Ureter (tissue), 1 donor: ENCODE measurements around the gene IFFO2. TPM values are rescaled to one million over a fixed set of nuclear protein-coding genes. Genes with fewer than 3 reads are reported as not detected.

ENCODE experiments used
- DNase-seq: peaks from one replicate; pipeline ENCODE4 v3.0.0-alpha.2; 2020; ENCODE audit warnings: low spot score
- total RNA-seq: library from RNA; stranded (reverse); gene quantifications from one replicate; pipeline ENCODE4 v1.2.4, GENCODE V29; 2023
- donor health status: DM: yes; HTN: yes; CAD: no.

The IFFO2 gene
- total RNA-seq, 1 donor from 2014 or later: 15.0 TPM

DNA sequence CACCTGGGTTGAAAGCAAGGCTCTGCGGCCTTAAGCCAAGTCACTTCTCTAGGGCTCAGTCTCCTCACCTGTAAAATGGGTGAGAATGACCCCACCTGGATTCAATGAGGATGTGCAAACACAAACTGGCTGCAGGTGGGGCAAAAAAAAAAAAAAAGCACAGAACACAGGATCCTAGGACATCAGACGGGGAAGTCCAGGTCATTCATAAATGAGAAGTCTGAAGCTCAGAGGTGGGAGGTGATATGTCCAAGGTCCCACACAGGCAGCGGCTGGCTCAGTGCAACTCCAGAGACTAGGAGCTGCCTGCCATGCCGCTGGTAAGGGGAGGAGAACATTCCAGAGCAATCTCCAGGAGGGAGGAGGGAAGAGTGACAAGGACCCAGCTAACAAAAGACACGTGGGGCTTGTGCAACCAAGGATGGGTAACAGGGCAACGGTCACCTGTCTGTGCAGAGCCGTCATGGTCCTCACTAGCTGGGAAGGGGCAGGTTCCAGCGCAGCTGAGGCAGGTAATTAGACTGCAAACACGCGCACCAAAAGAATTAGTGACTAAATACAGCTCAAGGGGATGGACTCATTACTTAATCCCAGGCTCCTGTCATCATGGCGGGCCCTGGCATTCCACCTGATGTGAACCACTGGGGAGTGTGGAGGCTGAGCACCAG lies 19.5 kb downstream of the IFFO2 start:
- DNase-seq: no peak

DNA sequence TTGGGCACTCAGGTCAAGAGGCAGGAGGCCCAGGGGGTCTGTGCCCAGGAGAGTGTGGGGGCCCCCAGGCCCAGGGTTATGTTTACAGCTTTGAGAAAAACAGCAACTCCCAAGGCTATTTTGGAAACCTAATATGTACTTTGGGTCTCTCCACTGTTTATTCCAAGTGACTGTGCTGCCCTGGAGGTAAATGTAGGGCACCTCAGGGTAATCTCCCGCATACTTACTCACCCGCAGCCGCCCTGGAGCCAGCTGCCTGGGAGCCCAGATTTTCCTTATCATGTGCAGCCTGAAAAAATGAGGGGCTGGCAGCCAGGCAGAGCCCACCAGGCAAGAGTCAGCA lies 20.0 kb downstream of the IFFO2 start:
- DNase-seq: no peak

DNA sequence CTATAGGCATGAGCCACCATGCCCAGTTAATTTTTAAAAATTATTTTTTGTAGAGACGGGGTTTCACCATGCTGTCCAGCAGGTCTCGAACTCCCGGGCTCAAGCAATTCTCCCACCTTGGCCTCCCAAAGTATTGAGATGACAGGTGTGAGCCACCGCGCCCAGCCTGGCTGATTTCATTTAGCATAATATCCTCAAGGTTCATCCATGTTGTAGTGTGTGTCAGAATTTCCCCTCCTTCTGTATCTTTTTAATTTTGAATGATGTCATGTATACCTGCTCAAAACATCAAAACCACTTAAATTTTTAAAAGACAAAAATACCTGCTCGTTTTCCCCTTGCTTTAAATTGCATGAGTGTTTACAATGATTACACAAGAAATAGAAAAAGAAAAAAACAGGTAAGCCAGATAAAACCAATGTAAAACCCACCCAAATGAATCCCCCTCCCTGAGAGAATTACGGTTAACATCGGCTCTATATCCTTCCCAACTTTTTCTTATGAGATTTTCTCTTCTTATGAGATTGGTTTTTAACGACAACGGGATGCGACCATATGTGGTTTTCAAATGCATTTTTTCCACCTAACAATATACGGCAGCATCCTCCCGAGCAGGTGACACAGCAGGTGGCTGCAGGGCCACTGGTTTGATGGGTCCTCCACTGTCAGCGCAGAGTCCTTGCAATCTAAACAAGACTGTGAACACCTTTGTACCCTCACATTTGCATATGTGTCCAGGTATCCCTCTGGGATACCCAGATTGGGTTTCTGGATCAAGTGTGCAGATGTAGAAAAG lies 22.1 kb downstream of the IFFO2 start:
- no peak for DNase-seq

DNA sequence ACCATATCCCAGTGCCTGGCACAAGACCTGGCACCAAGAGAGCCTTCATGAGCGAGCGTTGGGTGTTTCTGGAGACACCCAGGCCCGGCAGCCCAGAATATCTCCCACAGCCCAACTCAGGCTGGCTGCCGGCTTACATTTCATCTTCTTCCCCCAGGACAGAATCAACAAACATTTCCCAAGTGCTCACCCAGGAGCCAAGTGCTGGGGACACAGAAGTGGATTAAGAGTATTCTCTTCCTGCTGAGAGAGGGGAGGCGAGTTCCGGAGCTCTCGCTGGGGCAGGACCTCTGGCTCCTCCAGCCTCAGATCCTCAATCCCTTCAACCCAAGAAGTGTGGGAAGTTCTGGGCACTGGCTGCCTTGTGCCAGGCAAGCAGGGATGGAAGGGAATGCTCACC lies 23.6 kb downstream of the IFFO2 start:
- DNase-seq: no peak

DNA sequence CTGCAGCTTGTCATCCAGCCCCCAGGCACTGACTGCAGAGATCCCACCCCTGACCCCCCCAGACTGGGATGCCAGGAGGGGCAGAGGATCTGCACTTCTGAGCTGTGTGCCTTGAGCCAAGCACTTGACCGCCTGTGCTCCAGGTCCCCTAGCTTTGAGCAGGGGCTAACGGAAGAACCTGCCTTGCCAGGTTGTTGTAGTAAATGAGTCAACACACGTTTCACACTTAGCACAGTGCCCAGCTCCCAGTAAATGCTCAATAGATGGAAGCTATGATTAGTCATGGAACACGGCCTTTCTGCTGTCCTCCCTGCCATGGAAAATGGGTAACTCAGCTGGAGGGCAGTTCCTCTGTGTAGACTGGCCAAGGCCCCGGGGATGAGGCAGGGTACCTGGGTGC lies 24.1 kb downstream of the IFFO2 start:
- DNase-seq: no peak

DNA sequence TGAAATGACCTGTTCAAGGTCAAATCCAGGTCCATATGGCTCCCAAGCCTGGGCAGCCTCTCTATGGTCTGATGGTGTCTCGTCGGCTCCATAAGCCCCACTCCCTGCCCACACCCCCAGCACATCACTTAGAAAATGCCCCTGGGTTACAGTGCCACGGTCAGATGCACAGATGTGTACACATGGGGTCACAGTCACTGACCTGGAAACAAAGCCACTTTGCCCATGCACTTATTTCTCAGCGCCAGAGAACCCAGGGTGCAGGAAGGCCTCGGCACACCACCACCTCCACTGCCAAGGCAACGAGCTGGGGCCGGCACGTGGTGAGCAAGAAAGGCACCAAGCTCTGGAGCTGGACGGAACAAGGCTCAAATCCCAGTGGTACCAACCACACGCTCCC lies 24.7 kb downstream of the IFFO2 start:
- no peak for DNase-seq

DNA sequence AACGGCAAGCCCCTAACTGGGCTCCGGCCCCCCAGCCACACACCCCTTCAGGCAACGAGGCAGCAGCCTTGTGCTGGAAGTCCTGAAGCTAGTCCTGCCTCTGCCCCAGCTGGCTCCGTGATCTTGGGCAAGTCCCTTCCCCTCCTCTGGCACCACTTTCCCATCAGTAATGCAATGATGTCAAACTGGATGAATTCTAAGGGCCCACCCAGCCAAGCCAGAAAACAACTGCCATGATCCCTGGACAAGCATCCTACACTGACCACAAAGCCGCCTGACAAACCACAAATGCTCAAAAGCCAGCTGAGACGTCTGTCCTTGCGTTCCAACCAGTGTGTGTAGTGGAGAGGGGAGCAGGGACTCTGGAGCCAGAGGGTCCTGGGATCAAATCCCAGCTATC lies 26.8 kb downstream of the IFFO2 start:
- no peak for DNase-seq

DNA sequence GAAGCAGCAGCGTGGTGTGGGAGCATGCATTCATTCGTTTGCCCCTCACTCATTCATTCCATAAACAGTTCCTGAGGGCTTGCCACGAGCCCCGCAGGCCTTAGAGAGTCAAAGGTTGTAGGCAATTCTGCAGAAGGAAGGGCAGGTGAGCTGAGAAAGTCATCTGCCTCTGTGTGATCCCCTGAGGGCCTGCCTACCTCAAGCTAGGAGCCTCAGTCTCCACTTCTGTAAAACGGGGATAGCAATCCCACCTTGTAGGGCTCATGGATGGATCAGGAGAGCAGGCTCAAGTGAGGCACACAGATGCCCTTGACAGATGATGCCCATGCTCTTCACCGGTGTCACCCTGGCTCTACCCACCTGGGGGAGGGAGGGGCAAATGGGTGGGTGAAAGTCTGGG lies 27.5 kb downstream of the IFFO2 start:
- no peak for DNase-seq

DNA sequence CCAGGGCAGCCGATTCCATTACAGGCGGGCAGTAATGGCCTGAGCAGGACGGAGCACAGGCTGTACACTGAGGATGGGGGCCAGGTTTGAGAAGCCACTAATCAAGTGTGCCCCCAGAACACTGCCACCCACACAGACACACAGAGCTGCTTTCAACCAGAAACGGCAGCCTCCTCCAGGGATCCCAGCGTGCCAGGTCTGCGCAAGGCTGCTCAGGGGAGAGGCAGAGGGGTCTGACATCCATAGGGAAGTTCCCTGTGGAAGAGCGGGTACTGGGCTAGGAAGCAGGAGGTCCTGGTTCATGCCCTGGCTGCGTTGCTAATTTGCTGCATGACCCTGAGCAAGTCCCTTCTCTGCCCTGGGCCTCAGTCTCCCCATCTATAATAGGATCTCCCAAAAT lies 28.1 kb downstream of the IFFO2 start:
- no peak for DNase-seq

DNA sequence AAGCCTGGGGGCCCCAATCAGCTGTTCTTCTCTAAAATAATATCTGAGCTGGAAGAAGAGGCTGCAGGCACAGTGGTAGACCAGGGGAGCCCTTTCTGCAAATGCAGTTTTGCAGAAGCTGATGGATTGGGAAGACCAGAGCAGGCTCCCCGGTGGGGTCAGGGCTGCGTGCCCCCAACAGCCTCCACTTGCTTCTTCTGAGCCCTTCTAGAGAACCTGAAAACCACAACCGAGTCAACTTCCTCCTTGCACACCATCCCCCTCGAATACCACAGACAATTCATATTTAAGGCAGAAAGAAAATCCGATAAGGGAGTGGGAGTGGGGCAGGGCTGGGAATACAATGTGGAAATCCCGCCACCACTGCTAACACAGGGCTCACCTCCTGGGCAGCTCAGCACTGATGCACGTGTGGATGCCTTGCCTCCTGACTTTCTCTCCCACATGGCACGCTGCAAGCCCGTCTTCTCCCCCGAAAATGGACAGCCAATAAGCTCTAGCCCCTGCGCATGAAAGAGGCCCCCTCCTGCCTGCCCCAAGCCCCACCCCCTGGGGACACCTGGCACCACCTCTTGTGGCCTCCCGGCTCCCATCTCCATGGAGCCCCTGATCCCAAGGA lies 28.7 kb downstream of the IFFO2 start:
- DNase-seq: no peak

DNA sequence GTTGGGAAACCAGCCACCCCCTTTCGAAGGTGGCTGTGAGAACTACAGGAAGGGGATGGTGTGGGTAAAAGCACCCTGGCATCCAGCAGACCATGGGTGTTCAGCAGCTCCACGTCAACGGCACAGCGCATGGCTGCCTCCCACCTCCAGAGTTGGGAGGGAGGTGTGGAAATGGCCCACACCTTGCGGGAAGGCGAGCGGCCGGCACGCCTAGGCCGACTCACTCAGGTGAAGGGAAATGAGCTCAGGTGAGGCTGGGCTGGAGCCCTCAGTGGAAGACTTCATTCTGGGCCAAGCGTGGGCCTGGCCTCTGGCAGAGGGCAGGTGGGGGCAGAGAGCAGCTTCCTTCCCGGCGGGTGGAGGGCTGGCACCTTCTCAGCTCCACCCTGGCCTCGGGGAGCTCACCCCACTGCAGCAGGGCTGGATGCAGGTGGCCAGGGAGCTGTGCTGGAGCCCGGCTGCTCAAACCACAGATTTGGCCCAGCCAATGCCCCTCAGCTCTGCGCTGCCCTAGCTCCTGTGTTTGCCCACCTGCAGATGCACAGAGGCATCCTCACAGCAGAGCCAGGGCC lies 29.3 kb downstream of the IFFO2 start:
- no peak for DNase-seq

DNA sequence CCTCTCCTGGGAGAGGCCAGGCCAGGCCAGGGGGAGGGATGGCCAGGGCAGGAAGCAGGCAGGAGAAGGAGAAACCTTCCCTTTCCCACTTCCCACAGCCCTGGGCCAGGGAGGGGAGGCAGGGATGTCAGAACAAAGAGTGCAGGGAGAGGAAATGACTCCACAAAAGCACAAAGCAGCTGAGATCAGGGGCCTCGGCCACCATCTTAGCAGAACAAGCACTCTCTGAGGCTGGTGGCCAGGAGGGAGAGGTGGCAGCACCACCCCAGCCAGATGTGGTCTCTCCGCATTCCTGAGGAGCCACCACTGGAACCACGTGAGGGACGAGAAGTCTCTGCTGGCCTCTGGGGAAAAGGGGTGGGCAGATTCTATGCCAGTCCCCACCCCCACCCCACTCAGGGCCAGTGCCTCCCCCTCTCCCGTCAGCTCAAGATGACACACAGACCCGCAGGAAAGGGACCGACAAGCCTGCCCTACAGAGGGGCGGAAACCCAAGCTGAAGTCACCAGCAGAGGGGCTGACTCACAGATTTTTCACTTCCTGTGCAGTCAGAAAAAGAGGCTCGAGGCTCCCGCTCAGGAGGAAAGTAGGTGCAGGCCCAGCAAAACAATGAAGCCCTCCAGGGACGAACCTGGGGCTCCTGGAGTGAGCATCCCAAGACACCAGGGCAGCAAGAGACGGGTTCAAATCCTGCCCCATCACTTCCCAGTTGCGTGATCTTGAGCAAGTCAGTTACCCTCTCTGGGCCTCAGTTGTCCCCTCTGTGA lies 30.0 kb downstream of the IFFO2 start:
- peak; percentile 85 for DNase-seq

DNA sequence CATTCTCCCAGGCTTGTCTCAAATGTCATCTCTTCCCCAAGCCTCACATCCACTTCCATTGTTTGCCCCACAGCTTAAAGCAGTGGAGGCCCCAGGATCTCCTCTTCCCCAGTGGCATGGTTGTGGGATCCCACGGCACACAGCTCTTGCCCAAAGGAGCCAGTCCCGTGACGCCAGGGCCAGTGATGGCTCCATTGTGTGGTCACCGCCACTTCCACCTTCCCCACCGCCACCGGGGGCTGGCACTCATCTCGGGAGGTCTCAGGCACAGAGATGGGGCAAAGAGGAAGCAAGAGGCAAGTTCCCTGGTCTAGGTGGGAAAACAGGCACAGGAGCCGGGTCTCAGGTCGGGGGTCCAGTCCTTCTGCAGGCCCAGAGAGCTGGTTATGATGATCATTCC lies 31.2 kb downstream of the IFFO2 start:
- no peak for DNase-seq

DNA sequence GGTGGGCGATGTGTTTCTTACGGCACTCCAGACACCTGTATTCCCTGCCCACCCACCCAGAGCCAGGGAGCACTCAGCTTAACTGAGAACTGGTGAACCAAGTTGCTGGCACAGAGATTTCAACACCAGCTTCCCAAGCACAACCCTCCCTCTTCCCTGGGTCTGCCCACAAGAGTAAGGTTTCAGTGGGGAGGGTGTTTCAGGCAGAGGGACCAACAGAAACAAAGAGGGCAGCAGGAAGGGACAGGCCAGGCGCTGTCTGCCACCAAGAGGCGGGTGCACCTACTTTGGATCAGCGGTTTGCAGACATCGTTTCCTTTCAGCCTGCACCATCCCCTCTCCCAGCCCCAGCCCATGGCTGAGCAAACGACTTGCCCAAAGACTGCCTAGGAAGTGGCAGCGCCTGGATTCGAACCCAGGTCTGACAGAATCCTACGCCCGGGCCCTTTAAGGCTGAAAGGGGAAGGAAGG lies 32.2 kb downstream of the IFFO2 start:
- DNase-seq: no peak

DNA sequence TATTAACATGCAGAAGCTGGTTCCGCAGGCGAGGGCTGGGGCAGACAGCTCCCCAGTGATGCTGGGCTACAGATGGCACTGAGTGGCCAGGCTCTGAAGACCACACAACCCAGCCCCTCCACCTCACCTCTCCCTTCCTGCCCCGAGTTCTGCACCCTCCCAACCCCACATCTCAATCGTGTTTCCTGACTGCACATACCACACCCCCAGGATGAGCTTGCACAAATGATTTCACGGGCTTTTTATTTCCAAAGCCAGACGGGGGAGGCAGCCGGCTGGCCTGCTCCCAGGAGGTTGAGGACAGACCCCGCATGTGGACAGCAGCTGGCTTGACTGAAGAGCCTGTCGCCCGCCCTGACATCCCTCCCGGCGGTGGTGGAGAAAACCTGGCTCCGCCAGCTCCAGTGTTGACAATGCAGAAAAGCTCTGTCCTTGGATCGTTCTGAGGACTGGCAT lies 32.7 kb downstream of the IFFO2 start:
- DNase-seq: no peak

DNA sequence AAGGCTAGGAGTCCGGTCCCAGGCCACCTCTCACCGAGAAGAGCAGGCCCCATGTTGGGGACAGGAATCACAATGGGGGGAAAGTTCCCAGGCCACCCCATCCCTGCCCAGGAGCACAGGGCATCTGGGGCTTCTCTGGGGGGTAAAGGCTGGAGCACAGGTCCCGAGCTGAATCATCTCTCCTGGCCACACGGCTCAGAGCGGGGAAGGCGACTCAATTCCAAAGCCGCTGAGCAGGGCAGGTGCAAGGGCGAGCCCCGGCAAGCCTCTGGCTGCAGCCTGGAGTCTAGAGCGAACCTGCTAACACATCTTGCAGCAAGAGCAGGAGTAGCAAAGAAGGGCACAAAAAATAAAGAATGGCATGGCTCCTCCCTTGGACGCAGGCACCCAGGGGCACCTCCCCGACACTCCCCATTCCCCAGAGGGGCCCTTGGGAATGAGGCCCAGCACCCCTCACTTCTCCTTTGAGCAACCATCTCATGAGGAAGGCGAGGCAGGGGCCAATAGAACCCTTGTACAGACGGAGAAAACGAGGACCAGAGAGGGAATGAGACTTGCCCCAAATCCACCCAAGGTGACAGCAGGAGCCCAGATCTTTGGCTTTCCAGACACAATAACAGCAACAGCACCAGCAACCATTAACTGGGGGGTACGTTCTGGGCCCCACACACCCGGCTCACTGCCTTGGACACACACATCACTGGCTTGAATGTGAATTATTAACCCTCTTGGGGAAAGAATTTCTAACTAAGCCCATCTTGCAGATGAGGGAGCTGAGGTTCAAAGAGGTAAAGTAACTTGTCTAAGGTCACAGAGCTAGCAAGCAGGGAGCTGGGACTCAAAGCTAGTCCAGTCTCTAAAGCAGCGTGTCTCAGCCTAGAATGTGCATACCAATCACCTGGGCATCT lies 33.4 kb downstream of the IFFO2 start:
- DNase-seq: peak; percentile 76

DNA sequence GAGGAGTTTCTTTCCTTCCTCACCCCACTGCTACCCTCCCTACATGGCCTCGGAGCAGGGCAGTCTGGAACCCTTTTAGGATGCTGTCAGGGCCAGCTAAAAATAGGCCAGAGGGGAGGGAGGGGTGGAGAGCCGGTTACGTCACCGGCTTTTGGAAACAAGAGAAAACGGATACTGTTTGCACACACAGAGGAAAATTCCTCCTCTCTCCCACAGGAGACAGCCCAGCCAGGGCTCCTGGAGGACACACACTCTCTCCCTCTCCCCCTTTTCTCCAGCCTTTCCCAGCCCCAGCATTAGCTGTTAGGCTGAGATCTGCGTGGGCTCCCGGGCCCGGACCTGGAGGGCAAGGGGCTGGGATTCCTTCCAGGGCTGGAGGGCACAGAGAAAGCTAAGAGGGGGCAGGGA lies 34.2 kb downstream of the IFFO2 start:
- DNase-seq: peak; percentile 88

DNA sequence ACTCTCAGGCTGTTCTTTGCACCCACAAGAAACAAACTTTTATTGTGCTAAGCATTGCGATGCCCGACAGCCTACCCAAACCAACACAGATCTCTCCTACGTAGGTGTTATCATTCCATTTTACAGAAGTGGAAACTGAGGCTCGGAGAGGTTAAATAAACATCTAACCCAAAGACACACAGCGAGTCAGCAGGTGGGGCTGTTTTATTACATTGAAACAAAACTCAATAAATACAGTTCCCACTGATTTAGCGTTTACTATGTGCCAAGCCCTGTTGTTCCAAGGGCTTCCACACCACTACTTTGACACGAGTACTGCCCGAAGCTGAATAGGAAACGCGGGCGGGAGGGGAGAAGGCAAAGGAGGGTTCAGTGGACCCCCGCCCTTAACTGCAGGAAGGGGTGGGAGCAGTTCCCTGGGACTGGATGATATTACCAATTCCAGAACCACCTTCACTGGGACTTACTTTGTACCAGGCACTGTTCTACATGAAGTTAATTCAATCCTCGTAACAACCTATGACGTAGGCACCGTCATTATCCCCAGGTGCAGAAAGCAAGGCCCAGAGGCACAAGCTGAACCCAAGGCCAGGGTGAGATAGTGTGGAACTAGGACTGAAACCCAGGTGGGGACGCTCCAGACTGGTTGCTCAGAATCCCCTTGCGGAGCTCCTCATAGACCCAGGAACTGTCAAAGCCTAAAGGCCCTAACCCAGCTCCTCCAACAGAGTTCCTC lies 34.8 kb downstream of the IFFO2 start:
- DNase-seq: no peak

DNA sequence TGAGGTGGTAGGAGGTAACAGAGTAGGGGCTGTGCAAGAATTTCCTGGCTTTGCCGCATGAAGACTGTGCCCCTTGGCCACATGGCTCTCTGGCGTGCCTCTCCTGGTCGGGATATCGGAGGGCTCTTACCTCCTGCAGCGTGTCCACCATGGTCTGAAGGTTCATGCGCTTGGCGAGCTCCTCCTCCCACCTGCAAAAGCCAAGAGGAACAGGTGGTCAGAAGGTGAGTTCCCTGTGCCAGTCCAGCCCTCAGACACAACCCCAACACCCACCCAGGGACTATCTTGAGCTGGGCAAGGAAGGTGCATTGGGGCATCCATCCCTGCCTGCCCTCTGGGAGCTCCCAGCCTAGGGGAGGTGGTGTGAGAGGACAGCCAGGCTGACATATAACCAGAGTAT lies 35.5 kb downstream of the IFFO2 start:
- DNase-seq: no peak

DNA sequence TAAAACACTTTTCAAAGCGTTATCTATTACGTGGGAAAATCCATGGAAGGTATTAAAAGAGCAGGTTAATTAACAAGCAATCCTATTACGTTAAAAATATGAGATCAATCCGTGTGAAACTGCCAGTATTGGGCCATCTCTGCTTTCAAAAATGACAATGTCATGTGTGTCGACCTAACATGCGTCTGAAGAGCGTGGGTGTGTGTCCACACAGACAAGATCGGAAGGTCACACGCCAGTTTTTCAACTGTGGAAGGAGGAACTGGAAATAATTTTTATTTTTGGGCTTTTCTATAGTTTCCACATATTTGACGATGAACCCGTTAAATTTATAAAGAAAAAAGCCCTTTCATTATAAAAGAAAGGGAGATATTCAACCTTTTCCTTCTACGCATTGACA lies 36.5 kb downstream of the IFFO2 start:
- no peak for DNase-seq
